ENCODE data around the gene PATJ. TPM values are rescaled to one million over a fixed set of nuclear protein-coding genes. Genes with fewer than 3 reads are reported as not detected.
"Not testable (repeated sequence)": the region's sequence is repeated elsewhere in the genome, so short reads cannot be mapped to it uniquely, and the experiment has no call there.

The PATJ gene
- total RNA-seq, 1 experiment from 2014 or later: 57.9 TPM

- ChIA-PET CTCF (interaction anchor here (1.1 to 1.5 kb wide), 2 partner anchors 16 to 100 kb away, joined by 3 to 4 read pairs; no protein-coding TSS in a partner anchor), POLR2A (interaction anchor here (2.3 kb wide), 1 partner anchor 16 kb away, joined by 11 read pairs; no protein-coding TSS in a partner anchor)
- H3K36me3 Mint-ChIP-seq; H3K27me3 Mint-ChIP-seq (ENCODE audit: low read depth); DNase-seq (ENCODE audit: low spot score); H3K9me3 Mint-ChIP-seq; ATAC-seq: not testable (repeated sequence)
- H3K4me1 Mint-ChIP-seq: peaks cover 74% of the 10 kb centered on the region
- peak overlapping the region; percentile 98 for H3K27ac Mint-ChIP-seq
- peak overlapping the region; percentile 55 for H3K4me3 Mint-ChIP-seq
Measured at GRCh38 chr1:62182157-62182556, 439.9 kb downstream of the PATJ start.

GRCh38 chr1:62183164-62184020 is 441.1 kb downstream of the PATJ start:
- not testable (repeated sequence) for H3K9me3 Mint-ChIP-seq; H3K27me3 Mint-ChIP-seq (ENCODE audit: low read depth); DNase-seq (ENCODE audit: low spot score); H3K36me3 Mint-ChIP-seq
- TF ChIP-seq MAX (CRISPR knock-in tag; IDR thresholded peaks at IDR 0.05) (peak; percentile 60), TEAD1 (CRISPR knock-in tag; IDR thresholded peaks at IDR 0.05) (peak; percentile 58)
- peak; percentile 39 for ATAC-seq
- peak overlapping the region; percentile 94 for H3K27ac Mint-ChIP-seq
- H3K4me3 Mint-ChIP-seq: peak overlapping the region; percentile 47
- H3K4me1 Mint-ChIP-seq: peaks cover 61% of the 10 kb centered on the region
- CTCF ChIA-PET: interaction anchor here (1.3 to 1.5 kb wide), 2 partner anchors 10 to 15 kb away, joined by 3 to 4 read pairs; no protein-coding TSS in a partner anchor
- POLR2A ChIA-PET: interaction anchor here (1.0 to 2.3 kb wide), 3 partner anchors 15 to 25 kb away, joined by 4 to 11 read pairs (median 4); no protein-coding TSS in a partner anchor

- Mint-ChIP-seq H3K4me3 (no peak overlapping the region), H3K36me3 (no peaks in the 10 kb centered on the region), H3K9me3 (no peaks in the 10 kb centered on the region), H3K4me1 (peaks cover 53% of the 10 kb centered on the region), H3K27me3 (ENCODE audit: low read depth) (no peaks in the 10 kb centered on the region), H3K27ac (peak overlapping the region; percentile 68; the same call in 1 of the 2 replicates)
- ChIA-PET CTCF (interaction anchor here (1.3 to 1.5 kb wide), 2 partner anchors 9 kb away, joined by 3 to 7 read pairs; no protein-coding TSS in a partner anchor), POLR2A (interaction anchor here (1.2 kb wide), 1 partner anchor 14 kb away, joined by 5 read pairs; no protein-coding TSS in a partner anchor)
- no peak for DNase-seq (ENCODE audit: low spot score)
- no peak for ATAC-seq
- TF ChIP-seq E2F4 (CRISPR knock-in tag; IDR thresholded peaks at IDR 0.05; ENCODE audit: borderline replicate concordance, low read depth) (no peak), PRDM15 (CRISPR knock-in tag; IDR thresholded peaks at IDR 0.05) (no peak), SP1 (CRISPR knock-in tag; conservative IDR thresholded peaks at IDR 0.05) (no peak), GRHL2 (CRISPR knock-in tag; IDR thresholded peaks at IDR 0.05; ENCODE audit: insufficient replicate concordance, severe bottlenecking) (no peak), PREB (CRISPR knock-in tag; IDR thresholded peaks at IDR 0.05; ENCODE audit: borderline replicate concordance) (no peak), KAT7 (CRISPR knock-in tag; IDR thresholded peaks at IDR 0.05; ENCODE audit: borderline replicate concordance) (no peak), CREM (CRISPR knock-in tag; IDR thresholded peaks at IDR 0.05) (no peak), NFATC4 (CRISPR knock-in tag; IDR thresholded peaks at IDR 0.05) (no peak), RORB (CRISPR knock-in tag; IDR thresholded peaks at IDR 0.05) (no peak), ZNF512 (CRISPR knock-in tag; IDR thresholded peaks at IDR 0.05; ENCODE audit: borderline replicate concordance) (no peak)
Measured at GRCh38 chr1:62184336-62184735, 442.1 kb downstream of the PATJ start.

All from WTC11 (cell line).